Tibial nerve (tissue), 4 donors: Measurements from ENCODE around the gene TXNRD3.

Experiments used
- EP300 ChIP-seq, 2 donors: sonication (generic); formaldehyde crosslinking; IDR thresholded peaks; one replicate each; pipeline ENCODE4 v1.6.1; 2017; ENCODE audit warnings: antibody characterized with exemption in 2 of 2, mild to moderate bottlenecking in 1 of 2
- TF ChIP-seq, protein P1 (sequence below), 5 experiments: fragments of 200-600 bp in 3 of 5; fragments of 450-650 bp in 2 of 5; sonication (generic) in 3 of 5; IDR thresholded peaks; one replicate each; pipeline ENCODE4 v1.5.1; 2016 to 2019; ENCODE audit warnings: antibody characterized with exemption in 5 of 5, mild to moderate bottlenecking in 3 of 5, moderate library complexity in 2 of 5

DNA sequence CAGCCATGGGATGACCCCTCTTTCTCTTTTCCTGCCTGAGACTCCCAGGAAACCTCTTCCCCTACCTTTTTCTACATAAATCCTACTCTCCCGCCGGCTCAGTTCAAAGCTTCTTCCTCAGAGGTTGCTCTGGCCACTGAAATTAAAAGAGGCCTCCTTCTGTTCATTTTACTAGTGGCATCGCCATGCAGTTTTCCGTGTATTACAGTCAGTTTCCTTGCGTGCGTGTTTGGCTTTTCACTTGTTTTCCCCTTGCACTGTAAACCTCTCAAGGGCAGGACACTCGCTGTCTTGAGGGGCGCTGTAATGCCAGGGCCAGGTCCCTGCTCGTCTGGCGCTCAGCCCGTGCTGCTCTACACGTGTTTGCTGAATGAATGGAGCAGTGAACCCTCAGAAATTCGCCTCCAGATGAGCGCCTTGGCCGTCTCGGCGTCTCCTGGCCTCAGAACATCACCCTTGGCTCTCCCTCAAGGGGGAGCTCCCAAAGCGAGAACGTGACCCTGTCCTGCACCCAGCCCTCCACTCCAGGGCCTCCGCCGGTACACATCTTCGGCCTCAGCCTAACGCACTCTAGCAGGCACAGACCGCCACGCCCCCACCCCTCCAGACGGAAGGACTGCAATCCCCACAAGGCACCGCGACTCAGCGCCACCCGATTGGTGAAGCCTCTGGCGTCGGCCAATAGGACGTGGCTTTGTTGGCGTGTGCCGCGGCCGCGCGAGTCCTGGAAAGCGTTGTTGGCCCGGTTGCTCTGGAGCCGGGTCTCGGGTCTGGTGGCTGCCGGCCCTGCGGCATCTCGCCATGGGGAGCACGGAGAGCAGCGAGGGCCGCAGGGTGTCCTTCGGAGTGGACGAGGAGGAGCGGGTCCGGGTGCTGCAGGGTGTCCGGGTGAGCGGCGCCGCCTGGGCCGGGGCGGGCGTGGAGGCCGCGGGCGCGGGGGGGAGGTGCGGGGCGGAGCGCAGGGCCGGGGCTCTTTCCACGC, 48.9 kb upstream of the TXNRD3 start, which contains the start of gene CHCHD6:
- TF ChIP-seq, protein P1, sequence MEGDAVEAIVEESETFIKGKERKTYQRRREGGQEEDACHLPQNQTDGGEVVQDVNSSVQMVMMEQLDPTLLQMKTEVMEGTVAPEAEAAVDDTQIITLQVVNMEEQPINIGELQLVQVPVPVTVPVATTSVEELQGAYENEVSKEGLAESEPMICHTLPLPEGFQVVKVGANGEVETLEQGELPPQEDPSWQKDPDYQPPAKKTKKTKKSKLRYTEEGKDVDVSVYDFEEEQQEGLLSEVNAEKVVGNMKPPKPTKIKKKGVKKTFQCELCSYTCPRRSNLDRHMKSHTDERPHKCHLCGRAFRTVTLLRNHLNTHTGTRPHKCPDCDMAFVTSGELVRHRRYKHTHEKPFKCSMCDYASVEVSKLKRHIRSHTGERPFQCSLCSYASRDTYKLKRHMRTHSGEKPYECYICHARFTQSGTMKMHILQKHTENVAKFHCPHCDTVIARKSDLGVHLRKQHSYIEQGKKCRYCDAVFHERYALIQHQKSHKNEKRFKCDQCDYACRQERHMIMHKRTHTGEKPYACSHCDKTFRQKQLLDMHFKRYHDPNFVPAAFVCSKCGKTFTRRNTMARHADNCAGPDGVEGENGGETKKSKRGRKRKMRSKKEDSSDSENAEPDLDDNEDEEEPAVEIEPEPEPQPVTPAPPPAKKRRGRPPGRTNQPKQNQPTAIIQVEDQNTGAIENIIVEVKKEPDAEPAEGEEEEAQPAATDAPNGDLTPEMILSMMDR (IDR thresholded peaks at IDR 0.05) = peak in 2 of 5 experiments; percentile 30 to 53
- peak in 1 of 2 donors; percentile 60 for TF ChIP-seq EP300 (IDR thresholded peaks at IDR 0.05)
